SU-DHL-6 (cell line): Measurements from ENCODE around the gene RFX4.

Source experiments
- H2AFZ ChIP-seq: fragments of 200-600 bp; sonication (generic); 2 replicates; pipeline ENCODE4 v1.6.1; 2014; ENCODE audit warnings: low read depth, mild to moderate bottlenecking, moderate library complexity, mixed read lengths, antibody characterized with exemption, low read length; ENCODE audit not compliant: severe bottlenecking
- H3F3A ChIP-seq: fragments of 200-600 bp; shearing (Covaris generic); 2 replicates; pipeline ENCODE4 v1.6.0; 2016; ENCODE audit warnings: antibody characterized with exemption, mild to moderate bottlenecking; ENCODE audit not compliant: insufficient read depth
- H3K27ac ChIP-seq: fragments of 200-600 bp; sonication (generic); 2 replicates; pipeline ENCODE4 v1.5.1; 2016; ENCODE audit warnings: low read depth, mild to moderate bottlenecking, low read length, moderate library complexity, mixed read lengths
- H3K27me3 ChIP-seq: fragments of 200-600 bp; sonication (generic), shearing (Covaris generic); 2 replicates; pipeline ENCODE4 v1.6.0; 2014; ENCODE audit warnings: mild to moderate bottlenecking, low read length
- H3K36me3 ChIP-seq: fragments of 200-600 bp; sonication (generic); 2 replicates; pipeline ENCODE4 v1.6.1; 2014; ENCODE audit warnings: mild to moderate bottlenecking, low read length, mixed read lengths
- H3K4me2 ChIP-seq: fragments of 300-600, 200-600 bp; shearing (Covaris generic), sonication (generic); 2 replicates; pipeline ENCODE4 v1.6.0; 2014; ENCODE audit warnings: low read length, low read depth, mild to moderate bottlenecking; ENCODE audit not compliant: poor library complexity, severe bottlenecking
- H3K4me3 ChIP-seq: fragments of 200-600 bp; sonication (generic); 2 replicates; pipeline ENCODE4 v1.5.1; 2014; ENCODE audit warnings: antibody characterized with exemption, low read length, mild to moderate bottlenecking, mixed read lengths; ENCODE audit not compliant: insufficient read depth, poor library complexity, severe bottlenecking
- H3K79me2 ChIP-seq: fragments of 200-600 bp; sonication (generic); 2 replicates; pipeline ENCODE4 v1.6.1; 2014; ENCODE audit warnings: mild to moderate bottlenecking, low read length, moderate library complexity; ENCODE audit not compliant: insufficient read depth
- H3K9ac ChIP-seq: fragments of 200-600 bp; sonication (generic); 2 replicates; pipeline ENCODE4 v1.7.0; 2014; ENCODE audit warnings: mild to moderate bottlenecking, low read length
- H3K9me2 ChIP-seq: fragments of 200-600 bp; sonication (generic); replicated peaks from 2 replicates; pipeline ENCODE4 v1.6.1; 2014; ENCODE audit warnings: low read length; ENCODE audit not compliant: insufficient read depth
- H3K9me3 ChIP-seq: fragments of 200-600 bp; sonication (generic); 2 replicates; pipeline ENCODE4 v1.6.1; 2014; ENCODE audit warnings: low read length, mixed read lengths; ENCODE audit not compliant: insufficient read depth
- H4K20me1 ChIP-seq: fragments of 200-600 bp; sonication (generic); 2 replicates; pipeline ENCODE4 v1.6.1; 2014; ENCODE audit warnings: low read depth, mild to moderate bottlenecking, antibody characterized with exemption, low read length, moderate library complexity, mixed read lengths
- EZH2phosphoT487 ChIP-seq: fragments of 200-600 bp; sonication (generic), shearing (Covaris generic); conservative IDR thresholded peaks from 2 replicates; pipeline ENCODE4 v1.6.1; 2018; ENCODE audit warnings: mild to moderate bottlenecking, antibody characterized with exemption, low read length, moderate library complexity, mixed read lengths
- TF ChIP-seq, protein P1 (sequence below): fragments of 200-600 bp; sonication (generic); IDR thresholded peaks from one replicate; pipeline ENCODE4 v1.5.1; 2017; ENCODE audit warnings: antibody characterized with exemption, mild to moderate bottlenecking, low read length, moderate library complexity; ENCODE audit not compliant: insufficient read depth, poor library complexity, severe bottlenecking

Gene RFX4

GRCh38 chr12:106791531-106791930, 208.7 kb downstream of the RFX4 start:
- no peaks in the 10 kb centered on the region for H3K36me3 ChIP-seq
- H3K27me3 ChIP-seq: no peaks in the 10 kb centered on the region
- TF ChIP-seq, protein P1, sequence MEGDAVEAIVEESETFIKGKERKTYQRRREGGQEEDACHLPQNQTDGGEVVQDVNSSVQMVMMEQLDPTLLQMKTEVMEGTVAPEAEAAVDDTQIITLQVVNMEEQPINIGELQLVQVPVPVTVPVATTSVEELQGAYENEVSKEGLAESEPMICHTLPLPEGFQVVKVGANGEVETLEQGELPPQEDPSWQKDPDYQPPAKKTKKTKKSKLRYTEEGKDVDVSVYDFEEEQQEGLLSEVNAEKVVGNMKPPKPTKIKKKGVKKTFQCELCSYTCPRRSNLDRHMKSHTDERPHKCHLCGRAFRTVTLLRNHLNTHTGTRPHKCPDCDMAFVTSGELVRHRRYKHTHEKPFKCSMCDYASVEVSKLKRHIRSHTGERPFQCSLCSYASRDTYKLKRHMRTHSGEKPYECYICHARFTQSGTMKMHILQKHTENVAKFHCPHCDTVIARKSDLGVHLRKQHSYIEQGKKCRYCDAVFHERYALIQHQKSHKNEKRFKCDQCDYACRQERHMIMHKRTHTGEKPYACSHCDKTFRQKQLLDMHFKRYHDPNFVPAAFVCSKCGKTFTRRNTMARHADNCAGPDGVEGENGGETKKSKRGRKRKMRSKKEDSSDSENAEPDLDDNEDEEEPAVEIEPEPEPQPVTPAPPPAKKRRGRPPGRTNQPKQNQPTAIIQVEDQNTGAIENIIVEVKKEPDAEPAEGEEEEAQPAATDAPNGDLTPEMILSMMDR: no peak
- no peak for TF ChIP-seq EZH2phosphoT487

DNA sequence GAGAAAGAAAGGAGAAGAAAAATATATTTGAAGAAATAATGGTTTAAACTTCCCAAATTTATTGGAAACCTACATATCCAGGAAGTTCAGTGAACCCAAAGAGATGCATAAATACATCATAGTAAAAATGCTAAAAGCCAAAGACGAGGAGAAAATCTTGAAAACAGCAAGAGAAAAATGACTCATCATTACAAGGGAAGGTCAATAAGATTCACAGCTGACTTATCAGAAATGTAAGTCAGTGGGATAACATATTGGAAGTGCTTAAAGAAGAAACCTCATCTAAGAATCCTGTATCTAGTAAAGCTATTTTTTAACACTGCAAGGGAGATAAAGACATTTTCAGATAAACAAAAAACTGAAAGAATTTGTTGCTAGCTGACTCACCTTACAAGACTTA, 211.6 kb downstream of the RFX4 start:
- no peak overlapping the region for H3K4me2 ChIP-seq
- 0 out of 2 replicates have a peak, but pooled peaks cover 3% of the 10 kb centered on the region for H3K27me3 ChIP-seq
- no peak overlapping the region for H3K4me3 ChIP-seq
- H3F3A ChIP-seq: no peaks in the 10 kb centered on the region
- H2AFZ ChIP-seq: no peak overlapping the region
- no peaks in the 10 kb centered on the region for H3K9me3 ChIP-seq
- no peaks in the 10 kb centered on the region for H3K9me2 ChIP-seq
- no peaks in the 10 kb centered on the region for H3K36me3 ChIP-seq
- H4K20me1 ChIP-seq: no peaks in the 10 kb centered on the region
- no peak overlapping the region for H3K27ac ChIP-seq
- H3K9ac ChIP-seq: no peak overlapping the region
- H3K79me2 ChIP-seq: no peaks in the 10 kb centered on the region
- TF ChIP-seq EZH2phosphoT487: no peak
- TF ChIP-seq, protein P1: no peak

More at GRCh38 chr12:106791531-106791930, 208.7 kb downstream of the RFX4 start:
- no peaks in the 10 kb centered on the region for H3K79me2 ChIP-seq
- H3K27ac ChIP-seq: no peak overlapping the region
- no peak overlapping the region for H3K4me2 ChIP-seq
- no peaks in the 10 kb centered on the region for H3F3A ChIP-seq
- H4K20me1 ChIP-seq: no peaks in the 10 kb centered on the region
- no peaks in the 10 kb centered on the region for H3K9me2 ChIP-seq
- H3K4me3 ChIP-seq: no peak overlapping the region
- no peak overlapping the region for H2AFZ ChIP-seq
- H3K9ac ChIP-seq: no peak overlapping the region
- no peaks in the 10 kb centered on the region for H3K9me3 ChIP-seq

DNA sequence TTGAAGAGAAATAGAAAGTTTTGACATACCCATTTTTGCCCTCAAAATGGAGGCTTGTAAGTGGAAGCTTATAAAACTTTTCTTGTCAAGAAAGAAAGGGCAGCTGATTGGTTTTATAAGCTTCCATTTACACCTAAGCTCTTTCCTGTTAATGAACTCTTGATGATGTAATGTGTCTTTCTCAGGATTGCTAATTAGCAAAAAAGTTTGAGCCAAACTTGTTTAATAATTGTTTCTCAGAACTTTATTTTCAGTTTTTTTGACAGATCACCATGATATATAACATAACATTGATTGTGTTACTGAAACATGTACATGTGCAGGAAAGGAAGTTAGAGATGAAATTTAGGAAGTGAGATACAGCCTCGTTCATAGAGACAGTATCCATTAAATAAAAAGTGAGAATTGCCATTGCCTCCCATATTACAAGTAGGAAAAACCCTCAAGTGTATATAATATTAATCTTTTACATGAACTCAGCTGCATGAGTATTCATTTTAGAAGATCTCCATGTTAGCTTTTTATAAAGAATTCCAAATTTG, 218.4 kb downstream of the RFX4 start:
- Histone ChIP-seq H3K9ac (no peak overlapping the region), H3K9me3 (no peaks in the 10 kb centered on the region), H2AFZ (no peak overlapping the region), H3K79me2 (no peaks in the 10 kb centered on the region), H3K36me3 (no peaks in the 10 kb centered on the region), H3K4me2 (no peak overlapping the region), H3K27ac (no peak overlapping the region), H3K4me3 (no peak overlapping the region), H3K27me3 (0 out of 2 replicates have a peak, but pooled peaks cover 3% of the 10 kb centered on the region), H3K9me2 (no peaks in the 10 kb centered on the region), H4K20me1 (no peaks in the 10 kb centered on the region), H3F3A (no peaks in the 10 kb centered on the region)
- no peak for TF ChIP-seq EZH2phosphoT487
- TF ChIP-seq, protein P1: no peak
